HepG2 (cell line): ENCODE results near the gene ZNF316. TPM values are rescaled to one million over a fixed set of nuclear protein-coding genes. Genes with fewer than 3 reads are reported as not detected.

Source experiments
- ADNP ChIP-seq: sonication (generic); formaldehyde crosslinking; IDR thresholded peaks from 2 replicates; pipeline ENCODE4 v1.4.0; 2020; ENCODE audit warnings: missing genetic modification reagents
- CBFB ChIP-seq: sonication (generic); formaldehyde crosslinking; IDR thresholded peaks from 2 replicates; pipeline ENCODE4 v1.4.0; 2020; ENCODE audit warnings: missing genetic modification reagents
- ETS1 ChIP-seq: sonication (generic); formaldehyde crosslinking; IDR thresholded peaks from 2 replicates; pipeline ENCODE4 v1.4.0; 2020; ENCODE audit warnings: missing genetic modification reagents
- FOXO1 ChIP-seq: sonication (generic); formaldehyde crosslinking; IDR thresholded peaks from 2 replicates; pipeline ENCODE4 v1.4.0; 2020; ENCODE audit warnings: missing genetic modification reagents
- FOXP4 ChIP-seq: sonication (generic); formaldehyde crosslinking; IDR thresholded peaks from 2 replicates; pipeline ENCODE4 v1.4.0; 2020; ENCODE audit warnings: missing genetic modification reagents
- HOXA9 ChIP-seq: sonication (generic); formaldehyde crosslinking; IDR thresholded peaks from 2 replicates; pipeline ENCODE4 v1.8.1; 2022; ENCODE audit warnings: missing genetic modification reagents, mild to moderate bottlenecking, moderate library complexity, borderline replicate concordance
- KAT7 ChIP-seq: IDR thresholded peaks from 2 replicates; pipeline ENCODE4 v1.6.1; 2018; ENCODE audit warnings: borderline replicate concordance, missing compliant biosample characterization
- KDM2A ChIP-seq: sonication (generic); formaldehyde crosslinking; IDR thresholded peaks from 2 replicates; pipeline ENCODE4 v1.4.0; 2020; ENCODE audit warnings: low read depth, missing genetic modification reagents, borderline replicate concordance
- NFE2L1 ChIP-seq: sonication (generic); formaldehyde crosslinking; IDR thresholded peaks from 2 replicates; pipeline ENCODE4 v1.4.0; 2020; ENCODE audit warnings: missing genetic modification reagents, mild to moderate bottlenecking, borderline replicate concordance
- NR2F6 ChIP-seq, 2 experiments: IDR thresholded peaks; 2 replicates each; pipeline ENCODE4 v1.6.1; 2016; ENCODE audit warnings: antibody characterized with exemption in 1 of 2, mild to moderate bottlenecking in 1 of 2
- PHF21A ChIP-seq: sonication (generic); formaldehyde crosslinking; IDR thresholded peaks from 2 replicates; pipeline ENCODE4 v1.5.0; 2020; ENCODE audit warnings: mild to moderate bottlenecking, missing genetic modification reagents
- POLR2A ChIP-seq, 2 experiments: IDR thresholded peaks; 2 replicates each; pipeline ENCODE4 v1.6.1; 2011; ENCODE audit warnings: low read depth in 2 of 2, low read length in 2 of 2, mild to moderate bottlenecking in 1 of 2, moderate library complexity in 1 of 2; ENCODE audit not compliant: insufficient read depth in 1 of 2
- POLR2AphosphoS5 ChIP-seq: IDR thresholded peaks from 2 replicates; pipeline ENCODE4 v1.6.1; 2012; ENCODE audit warnings: low read depth, low read length
- SAFB2 ChIP-seq: sonication (generic); formaldehyde crosslinking; IDR thresholded peaks from 2 replicates; pipeline ENCODE4 v1.5.1; 2020; ENCODE audit warnings: missing genetic modification reagents, low read depth, mild to moderate bottlenecking, borderline replicate concordance
- SATB2 ChIP-seq: sonication (generic); formaldehyde crosslinking; IDR thresholded peaks from 2 replicates; pipeline ENCODE4 v1.5.0; 2020; ENCODE audit warnings: missing genetic modification reagents
- SETDB1 ChIP-seq: sonication (generic); formaldehyde crosslinking; IDR thresholded peaks from 2 replicates; pipeline ENCODE4 v1.5.1; 2020; ENCODE audit warnings: missing genetic modification reagents, mild to moderate bottlenecking, borderline replicate concordance
- SNAI1 ChIP-seq: sonication (generic); formaldehyde crosslinking; IDR thresholded peaks from 2 replicates; pipeline ENCODE4 v1.5.0; 2020; ENCODE audit warnings: mild to moderate bottlenecking, missing genetic modification reagents, borderline replicate concordance
- SP2 ChIP-seq: sonication (generic); formaldehyde crosslinking; IDR thresholded peaks from 2 replicates; pipeline ENCODE4 v1.5.1; 2020; ENCODE audit warnings: mild to moderate bottlenecking, missing genetic modification reagents
- SSRP1 ChIP-seq: IDR thresholded peaks from 2 replicates; pipeline ENCODE4 v1.6.1; 2016; ENCODE audit warnings: control low read depth
- ZBTB7B ChIP-seq: sonication (generic); formaldehyde crosslinking; IDR thresholded peaks from 2 replicates; pipeline ENCODE4 v1.4.0; 2020; ENCODE audit warnings: missing genetic modification reagents
- ZFP37 ChIP-seq: sonication (generic); formaldehyde crosslinking; IDR thresholded peaks from 2 replicates; pipeline ENCODE4 v1.4.0; 2020; ENCODE audit warnings: missing genetic modification reagents, borderline replicate concordance
- ZNF329 ChIP-seq: sonication (generic); formaldehyde crosslinking; IDR thresholded peaks from 2 replicates; pipeline ENCODE4 v1.9.0; 2021; ENCODE audit warnings: low read depth, mild to moderate bottlenecking, missing genetic modification reagents
- ZNF580 ChIP-seq: IDR thresholded peaks from 2 replicates; pipeline ENCODE4 v1.6.1; 2016; ENCODE audit warnings: low read depth, borderline replicate concordance
- ZNF792 ChIP-seq: IDR thresholded peaks from 2 replicates; pipeline ENCODE4 v1.6.1; 2016
- ZNF816 ChIP-seq: sonication (generic); formaldehyde crosslinking; IDR thresholded peaks from 2 replicates; pipeline ENCODE4 v1.8.0; 2022; ENCODE audit warnings: missing genetic modification reagents, mild to moderate bottlenecking, borderline replicate concordance
- ZNF891 ChIP-seq: sonication (generic); formaldehyde crosslinking; IDR thresholded peaks from 2 replicates; pipeline ENCODE4 v1.5.0; 2020; ENCODE audit warnings: mild to moderate bottlenecking, missing genetic modification reagents
- polyA plus RNA-seq, 8 experiments: library from polyadenylated mRNA; depleted of rRNA in 3 of 8; stranded (reverse) in 7 of 8; unstranded in 1 of 8; fragments of >200 nt; fragmentation: Illumina TruSeq in 4 of 8; extraction: Trizol in 4 of 8; gene quantifications; 2 replicates each; pipeline versions ENCODE4 v1.2.1 to v1.2.3, GENCODE V29; 2011 to 2016; ENCODE audit warnings: low read depth in 4 of 8, missing spikeins in 1 of 8, mixed read lengths in 1 of 8; ENCODE audit not compliant: insufficient read depth in 1 of 8
- total RNA-seq, 5 experiments: library from RNA; depleted of rRNA; stranded (reverse); fragments of >200 nt; fragmentation: Illumina TruSeq; extraction: Trizol; gene quantifications; 2 replicates each; pipeline ENCODE4 v1.2.3, GENCODE V29; 2016; ENCODE audit warnings: low read depth in 1 of 5
- TF ChIP-seq, protein P1 (sequence below): sonication (generic); formaldehyde crosslinking; IDR thresholded peaks from 2 replicates; pipeline ENCODE4 v1.4.0; 2020; ENCODE audit warnings: missing genetic modification reagents

ZNF316 gene
- total and polyA plus RNA-seq, 2 of the 13 experiments (the other 11 are each of a cell fraction or from before 2014, with no cell fraction given) = 4.3 to 9.9 TPM

- TF ChIP-seq ZNF329 = no peak
- no peak for TF ChIP-seq HOXA9 (CRISPR knock-in tag)
- no peak for TF ChIP-seq SSRP1
- TF ChIP-seq ZNF580 (CRISPR knock-in tag) = peak; percentile 66; the same call in 1 of the 2 replicates
- TF ChIP-seq POLR2A (IDR thresholded peaks at IDR 0.05; ENCODE audit: insufficient read depth in 1 of 2, low read depth in 2 of 2, low read length in 2 of 2) = peak; percentile 69 to 72; a peak in 3 of 4 replicates
- TF ChIP-seq ZNF891 (CRISPR knock-in tag) = peak; percentile 38; the same call in 1 of the 2 replicates
- no peak for TF ChIP-seq NFE2L1
- peak; percentile 54; the same call in 1 of the 2 replicates for TF ChIP-seq POLR2AphosphoS5
- no peak for TF ChIP-seq SETDB1
- no peak for TF ChIP-seq ZFP37 (CRISPR knock-in tag)
- TF ChIP-seq FOXO1 (CRISPR knock-in tag) = no peak
- TF ChIP-seq ADNP (CRISPR knock-in tag) = no peak
- peak; percentile 55; the same call in 1 of the 2 replicates for TF ChIP-seq KAT7
- TF ChIP-seq, protein P1, sequence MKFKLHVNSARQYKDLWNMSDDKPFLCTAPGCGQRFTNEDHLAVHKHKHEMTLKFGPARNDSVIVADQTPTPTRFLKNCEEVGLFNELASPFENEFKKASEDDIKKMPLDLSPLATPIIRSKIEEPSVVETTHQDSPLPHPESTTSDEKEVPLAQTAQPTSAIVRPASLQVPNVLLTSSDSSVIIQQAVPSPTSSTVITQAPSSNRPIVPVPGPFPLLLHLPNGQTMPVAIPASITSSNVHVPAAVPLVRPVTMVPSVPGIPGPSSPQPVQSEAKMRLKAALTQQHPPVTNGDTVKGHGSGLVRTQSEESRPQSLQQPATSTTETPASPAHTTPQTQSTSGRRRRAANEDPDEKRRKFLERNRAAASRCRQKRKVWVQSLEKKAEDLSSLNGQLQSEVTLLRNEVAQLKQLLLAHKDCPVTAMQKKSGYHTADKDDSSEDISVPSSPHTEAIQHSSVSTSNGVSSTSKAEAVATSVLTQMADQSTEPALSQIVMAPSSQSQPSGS (CRISPR knock-in tag) = no peak
- no peak for TF ChIP-seq ZNF816 (CRISPR knock-in tag)
- TF ChIP-seq SATB2 (CRISPR knock-in tag) = 0 out of 2 replicates have a peak, but pooled peaks have one; percentile 32
- no peak for TF ChIP-seq ZNF792 (CRISPR knock-in tag)
- no peak; the same call in 1 of the 2 replicates for TF ChIP-seq ZBTB7B (CRISPR knock-in tag)
- no peak for TF ChIP-seq SNAI1
- TF ChIP-seq PHF21A (CRISPR knock-in tag) = peak; percentile 16
- no peak for TF ChIP-seq NR2F6 (IDR thresholded peaks at IDR 0.05)
- TF ChIP-seq NR2F6 (CRISPR knock-in tag; IDR thresholded peaks at IDR 0.05) = 0 out of 2 replicates have a peak, but pooled peaks have one; percentile 10
- TF ChIP-seq ETS1 (CRISPR knock-in tag) = no peak
- TF ChIP-seq SAFB2 (CRISPR knock-in tag) = peak; percentile 69; the same call in 1 of the 2 replicates
- no peak for TF ChIP-seq FOXP4 (CRISPR knock-in tag)
- TF ChIP-seq SP2 (CRISPR knock-in tag) = no peak
- peak; percentile 96 for TF ChIP-seq KDM2A
- no peak; the same call in 1 of the 2 replicates for TF ChIP-seq CBFB (CRISPR knock-in tag)
Measured at GRCh38 chr7:6589829-6590644, 47.1 kb upstream of the ZNF316 start, which contains the start of gene INTS15 (continued).
